Mucosa of descending colon (tissue), 3 donors: Measurements from ENCODE around the gene CELF5. TPM values are rescaled to one million over a fixed set of nuclear protein-coding genes. Genes with fewer than 3 reads are reported as not detected.

Source experiments
- ATAC-seq: fragments of 200-7000 bp; cut with Tn5 transposase; one replicate; pipeline ENCODE4 v1.9.1; 2020; ENCODE audit warnings: mild to moderate bottlenecking, moderate library complexity
- DNase-seq, 3 donors: peaks; one replicate each; pipeline ENCODE4 v3.0.0-alpha.2; 2020
- H3K36me3 ChIP-seq: fragments of 200-600 bp; one replicate; pipeline ENCODE4 v1.8.0; 2021; ENCODE audit warnings: low read depth, mild to moderate bottlenecking
- H3K4me1 ChIP-seq: fragments of 200-600 bp; one replicate; pipeline ENCODE4 v1.8.0; 2021; ENCODE audit warnings: low read depth, mild to moderate bottlenecking
- H3K4me3 ChIP-seq: fragments of 200-600 bp; one replicate; pipeline ENCODE4 v1.8.0; 2021; ENCODE audit warnings: mild to moderate bottlenecking
- H3K9me3 ChIP-seq: fragments of 200-600 bp; one replicate; pipeline ENCODE4 v1.8.0; 2021; ENCODE audit warnings: mild to moderate bottlenecking
- intact Hi-C, 2 donors: fragments of 100-400 bp; cut with DNase I in 1 of 2; cut with micrococcal nuclease in 1 of 2; formaldehyde crosslinking; loops; one replicate each; pipeline versions ENCODE4 v1.11.0 to v1.11.1; 2022; cut with DNase I, micrococcal nuclease
- total RNA-seq, 3 donors: library from RNA; stranded (reverse); fragmentation: NEBNext Ultra II Directional in 2 of 3; extraction: Animal tissue kit (Norgen Biotek cat#: 25700) in 2 of 3; gene quantifications; one replicate each; pipeline versions ENCODE4 v1.2.1 to v1.2.4, GENCODE V29; 2021 to 2023
- TF ChIP-seq, protein P1 (sequence below): fragments of 200-600 bp; IDR thresholded peaks from one replicate; pipeline ENCODE4 v1.8.0; 2022; ENCODE audit warnings: antibody characterized with exemption, mild to moderate bottlenecking
- donor health status: DM: no; HTN: no; CAD: no; lungs with moderate emphysema.
- donor health status: DM: no; HTN: no; CAD: no.
- donor health status: DM: no; HTN: yes; CAD: no.

The CELF5 gene
- total RNA-seq, 3 donors from 2014 or later = 0.75 to 2.7 (median 0.79) TPM

GRCh38 chr19:3250675-3251074 is 26.2 kb downstream of the CELF5 start:
- Histone ChIP-seq H3K4me1 (no peaks in the 10 kb centered on the region), H3K36me3 (no peaks in the 10 kb centered on the region), H3K4me3 (no peak overlapping the region), H3K9me3 (peaks cover 4% of the 10 kb centered on the region)
- ATAC-seq = peak; percentile 63
- TF ChIP-seq, protein P1, sequence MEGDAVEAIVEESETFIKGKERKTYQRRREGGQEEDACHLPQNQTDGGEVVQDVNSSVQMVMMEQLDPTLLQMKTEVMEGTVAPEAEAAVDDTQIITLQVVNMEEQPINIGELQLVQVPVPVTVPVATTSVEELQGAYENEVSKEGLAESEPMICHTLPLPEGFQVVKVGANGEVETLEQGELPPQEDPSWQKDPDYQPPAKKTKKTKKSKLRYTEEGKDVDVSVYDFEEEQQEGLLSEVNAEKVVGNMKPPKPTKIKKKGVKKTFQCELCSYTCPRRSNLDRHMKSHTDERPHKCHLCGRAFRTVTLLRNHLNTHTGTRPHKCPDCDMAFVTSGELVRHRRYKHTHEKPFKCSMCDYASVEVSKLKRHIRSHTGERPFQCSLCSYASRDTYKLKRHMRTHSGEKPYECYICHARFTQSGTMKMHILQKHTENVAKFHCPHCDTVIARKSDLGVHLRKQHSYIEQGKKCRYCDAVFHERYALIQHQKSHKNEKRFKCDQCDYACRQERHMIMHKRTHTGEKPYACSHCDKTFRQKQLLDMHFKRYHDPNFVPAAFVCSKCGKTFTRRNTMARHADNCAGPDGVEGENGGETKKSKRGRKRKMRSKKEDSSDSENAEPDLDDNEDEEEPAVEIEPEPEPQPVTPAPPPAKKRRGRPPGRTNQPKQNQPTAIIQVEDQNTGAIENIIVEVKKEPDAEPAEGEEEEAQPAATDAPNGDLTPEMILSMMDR = peak; percentile 32
- peak in 2 of 3 donors; percentile 49 to 52 for DNase-seq
- intact Hi-C loops = no loop called here

DNA sequence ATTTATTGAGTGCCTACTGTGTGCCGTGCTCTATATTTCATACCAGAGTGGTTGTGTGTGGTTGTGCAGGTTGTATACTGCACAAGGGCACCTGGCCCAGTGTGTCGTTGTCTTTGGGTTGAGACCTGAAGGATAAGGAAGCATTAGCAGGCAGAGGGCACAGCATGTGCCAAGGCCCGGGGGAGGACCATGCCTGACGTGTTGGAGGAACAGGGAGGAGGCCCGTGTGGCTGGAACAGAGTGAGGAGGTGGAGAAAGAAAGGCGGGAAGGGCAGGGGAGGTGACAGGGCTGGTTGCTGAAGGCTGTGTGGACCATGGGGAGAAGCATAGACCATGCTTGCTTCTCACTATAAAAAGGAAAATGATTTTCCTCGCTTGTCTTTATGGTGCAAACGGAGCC is 26.8 kb downstream of the CELF5 start:
- Histone ChIP-seq H3K36me3 (no peaks in the 10 kb centered on the region), H3K4me3 (no peak overlapping the region), H3K4me1 (no peaks in the 10 kb centered on the region), H3K9me3 (peaks cover 4% of the 10 kb centered on the region)
- DNase-seq = no peak
- intact Hi-C loops = no loop called here
- no peak for ATAC-seq
- TF ChIP-seq, protein P1 = no peak

GRCh38 chr19:3252650-3253049 is 28.2 kb downstream of the CELF5 start:
- intact Hi-C loops = no loop called here
- H3K4me1 ChIP-seq = no peaks in the 10 kb centered on the region
- no peak for ATAC-seq
- no peak for DNase-seq
- peaks cover 4% of the 10 kb centered on the region for H3K9me3 ChIP-seq
- no peak overlapping the region for H3K4me3 ChIP-seq
- TF ChIP-seq, protein P1 = no peak
- no peaks in the 10 kb centered on the region for H3K36me3 ChIP-seq

DNA sequence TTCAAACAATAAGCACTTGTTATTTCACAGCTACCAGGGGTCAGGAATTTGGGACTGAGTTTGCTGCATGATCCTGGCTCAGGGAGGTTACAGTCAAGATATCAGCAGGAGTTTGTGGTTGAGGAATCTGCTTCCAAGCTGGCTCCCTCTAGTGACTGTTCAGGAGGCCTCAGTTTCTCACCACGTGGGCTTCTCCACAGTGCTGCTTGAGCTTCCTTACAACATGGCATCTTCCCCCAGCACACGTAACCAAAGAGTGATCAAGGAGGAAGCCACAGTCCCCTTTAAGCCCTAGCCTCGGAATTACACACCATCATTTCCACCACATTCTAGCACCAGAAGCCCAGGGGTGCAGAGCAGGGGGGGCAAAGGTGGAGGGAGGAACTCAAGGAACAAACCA is 28.8 kb downstream of the CELF5 start:
- H3K4me1 ChIP-seq = no peaks in the 10 kb centered on the region
- no peak for ATAC-seq
- DNase-seq = no peak
- H3K4me3 ChIP-seq = no peak overlapping the region
- TF ChIP-seq, protein P1 = no peak
- peaks cover 4% of the 10 kb centered on the region for H3K9me3 ChIP-seq
- no peaks in the 10 kb centered on the region for H3K36me3 ChIP-seq
- intact Hi-C loops = no loop called here

DNA sequence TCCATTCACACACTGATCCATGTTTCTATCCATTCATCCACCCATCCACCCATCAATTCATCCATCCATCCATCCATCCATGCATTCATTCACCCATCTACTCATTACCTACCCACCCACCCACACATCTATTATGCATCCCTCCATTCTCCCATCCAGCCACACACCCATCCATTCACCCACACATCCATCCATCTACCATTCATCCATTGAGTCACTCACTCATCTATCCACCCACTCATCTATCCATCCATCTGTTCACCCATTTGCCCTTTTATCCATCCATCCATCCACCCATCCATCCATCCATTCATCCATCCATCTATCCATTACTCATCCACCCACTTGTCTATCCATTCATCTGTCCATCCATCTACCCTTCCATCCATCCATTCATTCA is 30.1 kb downstream of the CELF5 start:
- Histone ChIP-seq H3K36me3 (no peaks in the 10 kb centered on the region), H3K4me3 (no peak overlapping the region), H3K9me3 (peaks cover 4% of the 10 kb centered on the region), H3K4me1 (no peaks in the 10 kb centered on the region)
- TF ChIP-seq, protein P1 = no peak
- ATAC-seq (no peak), DNase-seq (no peak)
- intact Hi-C loops = no loop called here

DNA sequence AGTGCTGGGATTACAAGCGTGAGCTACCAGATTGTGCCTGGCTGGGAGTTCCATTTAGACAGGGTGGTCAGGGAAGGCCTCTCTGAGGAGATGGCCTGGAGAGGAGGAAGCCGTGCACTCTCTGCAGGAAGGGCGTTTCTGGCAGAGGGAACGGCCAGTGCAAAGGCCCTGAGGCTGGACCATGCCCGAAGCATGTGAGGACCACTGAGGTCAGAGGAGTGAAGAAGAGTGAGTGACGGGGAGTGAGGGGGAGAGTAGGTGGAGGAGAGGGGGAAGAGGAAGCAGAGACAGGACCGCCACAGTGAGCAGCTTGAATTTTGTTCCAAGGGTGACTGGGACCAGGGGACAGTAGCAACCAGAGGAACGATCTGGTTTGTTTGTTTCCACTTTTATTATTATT is 32.6 kb downstream of the CELF5 start:
- DNase-seq = no peak
- no peak for ATAC-seq
- intact Hi-C loops = no loop called here
- Histone ChIP-seq H3K4me3 (no peak overlapping the region), H3K4me1 (no peaks in the 10 kb centered on the region), H3K9me3 (peaks cover 4% of the 10 kb centered on the region), H3K36me3 (no peaks in the 10 kb centered on the region)
- TF ChIP-seq, protein P1 = no peak
